Hindlimb muscle (tissue), 1 donor: ENCODE results near the gene AUNIP. TPM values are rescaled to one million over a fixed set of nuclear protein-coding genes. Genes with fewer than 3 reads are reported as not detected.
"Not testable (repeated sequence)": the region's sequence is repeated elsewhere in the genome, so short reads cannot be mapped to it uniquely, and the experiment has no call there.

ENCODE experiments used
- DNase-seq: peaks from one replicate; pipeline ENCODE4 v3.0.0-alpha.2; 2013
- polyA plus RNA-seq: library from polyadenylated mRNA; unstranded; fragments of 120-200 nt; gene quantifications from one replicate; pipeline ENCODE4 v1.2.1, GENCODE V29; 2013; ENCODE audit not compliant: insufficient read length

The AUNIP gene
- polyA plus RNA-seq, 1 donor: 0.92 TPM

DNA sequence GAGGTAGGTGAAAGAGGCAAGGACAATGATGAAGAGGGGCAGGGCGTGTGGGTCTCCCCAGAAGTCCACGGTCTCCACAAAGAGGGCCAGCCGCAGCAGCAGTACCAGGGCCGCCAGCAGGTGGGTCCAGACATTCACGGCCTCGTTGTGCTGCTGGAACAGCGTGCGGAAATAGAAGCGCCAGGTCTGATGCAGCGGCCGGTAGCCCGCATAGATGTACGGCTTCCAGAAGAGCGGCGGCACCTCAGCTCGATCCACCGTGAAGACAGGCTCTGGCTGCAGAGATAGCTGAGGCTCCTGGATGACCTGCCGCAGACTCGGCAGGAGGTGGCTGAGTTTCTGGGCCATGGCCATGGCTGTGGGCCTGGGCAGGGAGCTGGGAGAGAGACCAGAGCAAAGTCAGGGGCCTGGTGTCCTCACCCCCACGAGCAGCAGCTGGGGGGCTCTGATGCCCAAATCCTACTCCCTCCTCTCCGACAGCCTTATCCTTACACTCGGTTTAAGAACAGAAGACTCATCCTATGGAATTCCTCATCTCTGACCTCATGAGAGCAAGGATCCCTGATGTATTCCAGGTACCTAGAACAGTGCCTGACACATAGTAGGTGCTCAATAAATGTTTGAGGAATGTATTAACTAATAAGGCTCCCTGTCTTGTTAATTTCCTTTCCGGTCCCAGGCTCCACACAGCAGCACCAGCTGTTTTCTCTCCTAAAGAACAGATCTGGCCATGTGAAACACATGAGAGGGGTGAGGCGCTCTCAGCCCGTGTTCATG lies 4.4 kb upstream of the AUNIP start:
- no peak for DNase-seq

DNA sequence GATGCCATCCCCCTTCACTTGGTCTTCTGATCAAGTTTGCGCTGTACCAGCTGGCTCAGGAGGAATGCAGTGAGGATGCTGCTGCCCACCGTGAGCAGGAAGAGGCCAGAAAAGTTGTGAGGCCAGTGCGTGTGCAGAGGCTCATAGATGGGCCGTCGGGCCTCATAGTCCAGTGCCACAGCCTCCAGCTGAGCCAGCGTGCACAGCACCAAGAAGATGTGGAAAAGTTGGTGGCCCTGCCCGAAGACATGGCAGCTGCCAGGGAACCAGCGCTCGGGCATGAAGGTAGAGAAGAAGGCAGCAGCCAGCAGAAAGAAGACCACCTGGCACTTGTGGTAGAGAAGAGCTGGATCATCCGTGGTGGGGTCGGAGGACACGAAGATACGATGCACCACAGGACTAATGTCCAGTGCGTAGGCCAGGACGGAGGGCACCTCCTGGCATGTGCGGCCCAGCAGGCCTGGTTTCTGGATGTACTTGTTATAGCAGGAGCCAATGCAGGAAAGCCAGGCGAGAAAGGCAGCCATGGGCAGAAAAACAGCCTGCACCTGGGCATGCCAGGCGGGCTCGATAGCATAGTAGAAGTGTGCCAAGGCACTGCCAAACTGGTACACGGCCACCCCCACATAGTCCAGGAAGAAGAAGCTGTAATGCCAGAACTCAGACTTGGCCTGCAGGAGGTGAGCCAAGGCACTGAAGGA lies 3.7 kb upstream of the AUNIP start:
- no peak for DNase-seq

DNA sequence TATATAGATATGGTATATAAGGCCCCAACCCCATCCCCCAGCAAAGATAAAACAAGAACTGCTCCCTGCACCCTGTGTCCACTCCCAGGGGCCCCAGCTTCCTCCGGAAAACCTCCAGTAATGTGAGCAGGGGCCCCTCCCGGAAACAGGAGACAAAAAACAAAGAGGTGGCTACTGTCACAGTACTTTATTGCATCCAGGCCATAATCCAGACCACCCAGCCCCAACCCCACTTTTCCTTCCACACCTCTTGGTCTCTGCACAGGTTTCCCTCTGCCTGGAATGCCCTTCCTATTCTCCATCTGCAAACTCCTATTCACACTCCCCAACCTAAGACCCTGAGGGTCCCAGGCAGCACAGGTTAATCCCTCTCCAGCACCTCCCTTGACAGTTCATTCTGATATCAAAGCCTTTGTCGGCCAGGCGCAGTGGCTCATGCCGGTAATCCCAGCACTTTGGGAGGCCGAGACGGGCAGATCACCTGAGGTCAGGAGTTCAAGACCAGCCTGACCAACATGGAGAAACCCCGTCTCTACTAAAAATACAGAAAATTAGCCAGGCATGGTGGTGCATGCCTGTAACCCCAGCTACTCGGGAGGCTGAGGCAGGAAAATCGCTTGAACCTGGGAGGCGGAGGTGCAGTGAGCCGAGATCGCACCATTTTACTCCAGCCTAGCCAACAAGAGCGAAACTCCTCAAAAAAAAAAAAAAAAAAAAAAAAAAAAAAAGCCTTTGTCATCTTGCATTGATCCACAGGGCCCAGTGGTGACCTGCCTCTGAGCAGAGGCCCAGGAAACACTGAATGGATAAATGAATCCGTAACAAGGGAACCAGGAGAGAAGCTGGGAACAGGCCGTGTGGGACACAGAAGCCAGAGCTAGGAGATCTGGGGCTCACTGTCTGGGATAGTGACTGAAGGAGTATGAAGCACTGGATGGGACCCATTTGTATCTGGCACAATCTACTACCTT lies 2.3 kb upstream of the AUNIP start:
- no peak for DNase-seq

DNA sequence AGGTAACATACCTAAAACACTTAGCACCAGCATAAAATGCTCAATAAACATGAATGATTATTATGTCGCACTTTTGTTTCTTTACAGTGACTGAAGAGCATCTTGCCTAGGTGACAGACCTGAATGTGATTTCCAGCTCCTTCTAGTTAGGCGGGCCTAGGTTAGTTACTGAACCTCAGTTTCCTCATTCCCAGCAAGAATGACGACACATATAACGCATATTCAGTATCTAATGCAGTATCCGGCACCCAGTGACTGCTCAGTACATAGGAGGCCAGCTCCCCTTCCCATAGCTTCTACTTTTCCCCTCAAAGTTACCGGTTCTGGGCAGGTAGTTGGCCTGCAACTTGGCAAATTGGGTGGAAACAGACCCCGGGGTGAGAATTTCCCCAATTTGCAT lies 763 bp downstream of the AUNIP start:
- DNase-seq: no peak

DNA sequence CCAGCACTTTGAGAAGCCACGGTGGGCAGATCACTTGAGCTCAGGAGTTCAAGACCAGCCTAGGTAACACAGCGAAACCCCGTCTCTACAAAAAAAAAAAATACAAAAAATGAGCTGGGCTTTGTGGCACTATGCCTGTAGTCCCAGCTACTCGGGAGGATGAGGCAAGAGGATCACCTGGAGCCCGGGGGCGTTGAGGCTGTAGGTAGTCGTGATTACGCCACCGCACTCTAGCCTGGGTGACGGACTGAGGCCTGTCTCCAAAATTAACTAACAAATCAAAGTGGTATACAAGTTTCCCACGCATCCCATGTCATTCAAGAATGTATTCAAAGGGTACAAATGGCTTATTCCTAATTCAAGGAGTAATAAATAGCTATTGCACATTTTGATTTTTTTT lies 2.4 kb downstream of the AUNIP start:
- no peak for DNase-seq

DNA sequence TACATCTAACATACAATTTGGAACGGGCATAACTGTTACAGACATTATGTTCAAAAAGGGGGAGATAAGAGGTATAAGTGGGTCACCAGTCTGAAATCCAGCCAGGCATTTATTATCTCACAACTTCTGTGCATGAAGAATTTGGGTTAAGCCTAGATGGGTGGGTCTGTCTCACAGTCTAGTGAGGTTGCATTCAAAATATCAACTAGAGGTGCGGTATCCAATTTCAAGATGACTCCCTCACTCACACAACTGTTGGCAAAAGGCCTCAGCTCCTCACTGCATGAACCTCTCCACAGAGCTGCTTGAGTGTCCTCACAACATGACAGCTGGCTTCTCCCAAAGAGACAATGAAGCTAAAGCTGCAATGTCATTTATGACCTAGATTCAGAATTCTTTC lies 4.7 kb downstream of the AUNIP start:
- DNase-seq: no peak

DNA sequence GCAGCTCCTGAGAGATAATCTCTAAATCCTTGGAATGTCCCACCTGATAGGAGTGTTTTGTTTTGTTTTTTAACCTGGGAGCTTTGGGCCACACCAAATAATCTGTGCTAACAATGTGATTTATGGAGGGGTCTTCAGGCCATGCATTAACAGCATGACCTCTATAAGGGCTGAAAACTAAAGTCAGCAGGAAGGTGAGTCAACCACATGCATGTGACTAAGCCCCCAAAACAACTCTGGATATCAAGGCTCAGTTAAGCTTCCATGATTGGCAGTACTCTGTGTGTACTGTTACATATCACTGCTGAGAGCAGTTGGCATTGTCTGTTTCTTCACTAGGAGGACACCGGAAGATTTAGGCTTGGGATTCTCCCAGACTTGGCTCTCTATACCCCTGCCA lies 10.7 kb downstream of the AUNIP start:
- no peak for DNase-seq

DNA sequence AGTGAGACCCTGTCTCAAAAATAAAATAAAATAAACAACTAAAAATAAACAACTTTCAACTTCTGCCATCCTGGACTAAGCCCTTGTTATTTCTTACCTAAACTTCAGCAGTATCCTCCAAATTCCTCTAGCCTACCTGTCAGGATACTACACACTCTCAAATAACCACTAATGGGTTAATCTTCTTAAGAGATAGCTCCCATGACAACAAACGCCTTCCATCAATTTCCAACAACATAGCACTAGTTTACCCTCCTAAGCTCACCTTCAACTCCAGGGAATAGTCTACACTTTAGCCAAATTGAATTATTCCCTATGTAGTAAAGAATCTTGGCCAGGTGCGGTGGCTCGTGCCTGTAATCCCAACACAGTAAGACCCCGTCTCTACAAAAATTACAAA lies 11.3 kb downstream of the AUNIP start:
- DNase-seq: no peak

DNA sequence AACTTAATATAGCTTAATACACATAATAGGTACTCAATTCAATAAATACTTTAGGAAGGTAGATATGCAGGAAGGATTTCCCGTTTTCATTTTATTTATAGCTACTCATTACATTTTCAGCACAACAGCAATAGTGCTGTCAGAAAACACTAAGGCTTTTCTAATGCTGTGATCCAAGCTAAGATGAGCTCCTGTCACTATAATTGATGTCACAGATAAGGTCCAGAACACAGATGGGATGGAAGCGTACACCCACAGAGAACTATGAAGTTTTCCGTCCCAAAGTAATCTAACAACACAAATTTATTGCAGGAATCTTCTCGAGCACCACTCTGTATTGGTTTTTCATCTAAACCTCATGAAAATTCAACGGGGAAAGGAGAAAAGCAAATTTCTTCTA lies 13.6 kb downstream of the AUNIP start:
- DNase-seq: no peak

DNA sequence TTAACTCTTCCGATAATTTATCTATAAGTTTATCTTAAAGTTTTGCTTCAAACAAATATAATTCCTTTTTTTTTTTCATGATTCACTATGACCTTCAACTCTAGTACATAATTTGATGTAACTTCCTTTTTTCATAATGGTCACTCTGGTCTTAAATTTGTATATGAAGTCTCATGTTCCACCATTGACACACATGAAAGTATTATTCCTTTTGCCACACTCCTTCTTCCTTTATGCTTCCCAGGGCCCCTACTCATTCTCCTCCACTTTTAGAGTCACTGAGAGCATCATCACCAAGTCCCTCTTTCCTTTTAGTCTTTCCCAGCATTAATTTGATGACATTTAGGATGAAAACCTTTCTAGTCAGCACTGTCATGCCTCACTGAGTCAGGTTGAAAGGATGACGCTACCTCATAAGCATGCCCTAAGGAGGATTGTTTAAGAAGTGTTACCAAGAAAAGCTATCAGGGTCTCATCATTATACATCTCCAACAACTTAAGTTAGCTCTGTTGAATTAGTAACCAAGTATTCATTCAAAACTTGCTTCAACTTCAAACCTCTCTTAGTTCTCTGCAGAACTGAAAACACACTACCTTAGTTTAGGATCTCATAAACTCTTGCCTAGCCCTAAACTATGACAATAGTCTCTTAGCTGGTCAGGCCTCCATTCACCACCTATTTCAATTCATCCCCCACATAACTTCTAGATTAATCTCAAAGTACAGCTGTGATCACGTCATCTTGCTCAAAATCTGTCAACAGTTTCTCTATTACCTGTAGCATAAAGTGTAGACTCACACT lies 14.5 kb downstream of the AUNIP start:
- DNase-seq: no peak

DNA sequence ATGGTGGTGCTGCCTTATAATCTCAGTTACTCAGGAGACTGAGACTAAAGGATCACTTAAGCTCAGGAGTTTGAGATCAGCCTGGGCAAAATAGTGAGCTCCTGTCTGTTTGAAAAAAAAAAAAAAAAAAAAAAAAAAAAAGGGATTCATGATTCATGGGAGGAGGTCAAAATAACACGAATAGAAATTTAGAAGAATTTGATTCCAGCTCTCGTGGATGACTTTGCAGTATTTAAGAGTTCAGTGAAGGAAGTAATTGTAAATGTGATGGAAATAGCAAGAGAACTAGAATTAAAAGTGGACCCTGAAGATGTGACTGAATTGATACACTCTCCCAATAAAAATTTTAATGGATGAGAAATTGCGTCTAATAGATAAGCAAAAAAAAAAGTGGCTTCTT lies 15.8 kb downstream of the AUNIP start:
- DNase-seq: no peak

DNA sequence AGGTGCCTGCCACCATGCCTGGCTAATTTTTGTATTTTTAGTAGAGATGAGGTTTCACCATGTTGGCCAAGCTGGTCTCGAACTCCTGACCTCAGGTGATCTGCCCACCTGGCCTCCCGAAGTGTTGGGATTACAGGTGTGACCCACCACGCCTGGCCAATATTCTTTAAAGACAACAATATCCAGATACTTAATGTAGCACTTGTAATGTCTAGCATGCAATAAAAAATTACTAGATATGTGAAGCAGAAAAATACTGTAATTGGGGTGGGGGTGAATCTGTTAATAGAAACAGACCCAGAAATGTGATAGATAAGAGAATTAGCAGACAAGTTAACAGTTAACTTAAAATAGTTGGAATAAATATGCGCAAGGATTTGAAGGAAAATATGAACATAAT lies 19.4 kb downstream of the AUNIP start:
- DNase-seq: not testable (repeated sequence)

DNA sequence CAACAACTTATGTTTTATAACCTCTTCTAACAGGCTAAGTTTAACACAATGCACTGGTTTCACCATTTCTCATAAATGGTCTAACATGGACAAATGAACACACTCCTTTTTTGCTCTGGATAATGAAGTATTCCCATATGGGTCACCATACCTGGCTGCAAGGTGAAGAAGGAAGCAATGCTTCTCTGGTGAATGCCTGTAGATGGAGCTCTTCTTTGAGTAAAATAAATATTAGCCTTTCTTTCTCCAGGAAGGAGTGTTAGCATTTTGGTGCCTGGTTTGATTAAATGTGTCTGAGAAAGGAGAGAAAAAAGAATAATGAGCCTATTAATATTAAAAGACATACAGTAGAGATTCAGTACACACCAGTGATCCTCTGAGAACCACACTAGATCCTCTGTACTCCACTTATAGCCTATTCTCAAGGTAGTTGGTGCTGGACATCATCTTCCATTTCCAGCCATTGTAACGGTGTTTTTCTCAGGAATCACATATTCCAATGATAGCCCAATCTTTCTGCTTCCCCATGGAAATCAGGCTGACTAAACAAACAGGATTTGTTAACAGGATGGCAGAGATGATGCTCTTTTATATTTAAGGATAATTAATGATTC lies 21.9 kb downstream of the AUNIP start:
- DNase-seq: no peak

DNA sequence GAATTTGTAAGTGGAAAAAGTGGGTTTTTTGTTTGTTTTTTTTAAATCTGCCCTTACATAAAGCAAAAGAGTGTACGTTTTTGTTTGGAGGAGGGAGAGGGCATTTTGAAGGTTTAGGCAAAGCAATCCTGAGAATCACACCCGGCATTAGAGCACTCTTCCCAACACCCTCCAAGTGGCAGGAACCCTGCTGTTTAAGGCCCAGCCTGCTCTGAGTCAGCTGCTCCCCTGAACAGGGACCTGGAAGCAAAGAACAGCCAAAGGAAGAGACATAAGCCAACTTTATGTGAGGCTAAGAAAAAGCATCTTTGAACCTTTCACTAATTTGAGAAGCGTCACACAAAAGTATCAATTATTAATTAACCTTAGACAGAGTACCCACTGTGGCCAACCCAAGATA lies 22.6 kb downstream of the AUNIP start:
- no peak for DNase-seq

DNA sequence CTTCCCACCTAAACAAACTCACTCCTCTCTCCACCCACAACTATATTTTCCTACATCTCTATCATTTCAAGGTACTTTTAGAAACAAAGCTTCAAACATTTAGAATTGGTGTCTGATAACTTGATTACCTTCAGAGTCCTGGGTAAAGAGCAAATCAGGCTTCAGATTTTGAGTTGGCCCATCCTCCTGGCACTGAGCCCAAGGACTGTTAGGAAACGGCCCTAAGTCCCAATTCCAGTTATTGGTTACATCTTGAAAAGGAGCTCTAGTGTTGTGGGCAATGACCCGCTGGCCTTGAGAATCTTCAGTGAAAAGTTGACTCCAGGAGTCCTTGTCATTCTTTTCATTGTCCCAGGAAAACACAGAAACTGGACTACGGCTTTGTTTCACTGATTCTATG lies 24.4 kb downstream of the AUNIP start:
- no peak for DNase-seq

DNA sequence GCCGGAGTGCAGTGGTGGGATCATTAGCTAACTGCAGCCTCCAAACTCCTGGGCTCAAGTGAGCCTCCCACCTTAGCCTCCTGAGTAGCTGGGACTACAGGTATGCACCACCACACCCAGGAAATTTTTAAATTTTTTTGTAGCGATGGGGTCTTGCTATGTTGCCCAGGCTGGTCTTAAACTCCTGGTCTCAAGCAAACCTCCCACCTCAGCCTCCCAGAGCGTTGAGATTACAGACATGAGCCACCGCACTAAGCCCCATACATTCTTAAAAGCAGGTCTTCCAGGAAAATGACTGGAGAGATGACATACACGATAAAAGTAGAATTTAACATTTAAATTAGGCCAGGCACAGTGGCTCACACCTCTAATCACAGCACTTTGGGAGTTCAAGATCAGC lies 26.1 kb downstream of the AUNIP start:
- no peak for DNase-seq

DNA sequence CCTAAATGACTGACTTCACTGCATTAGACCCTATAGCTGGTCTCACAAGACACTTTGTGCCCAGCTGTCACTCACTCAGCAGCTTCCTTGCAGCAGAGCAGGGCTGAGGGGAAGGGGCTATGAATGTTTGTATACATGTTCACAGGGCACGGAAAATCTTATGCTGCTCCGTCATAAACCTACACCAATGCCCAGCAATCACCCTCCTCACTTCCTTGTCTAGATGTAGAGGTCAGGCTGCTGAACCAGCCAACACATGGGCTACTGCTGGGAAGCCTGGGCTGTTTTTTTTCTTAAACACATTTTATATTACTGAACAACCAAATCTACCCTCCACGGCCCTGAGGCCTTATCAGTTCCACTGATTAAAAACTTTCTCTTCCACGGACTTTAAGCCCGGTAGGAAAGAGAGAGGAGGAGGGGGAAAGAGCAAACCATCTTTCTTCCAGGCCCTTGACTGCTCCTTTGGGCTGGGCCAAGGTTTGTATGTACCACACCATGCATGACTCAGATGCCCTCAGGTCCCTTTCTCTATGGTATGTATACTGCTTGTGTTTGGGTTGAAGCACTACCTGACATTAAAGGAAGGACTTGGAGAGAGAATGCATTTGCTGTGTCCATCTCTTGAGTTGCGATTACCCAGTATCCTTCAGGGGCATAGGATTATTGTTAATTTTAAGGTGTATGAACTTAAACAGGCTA lies 26.8 kb downstream of the AUNIP start:
- no peak for DNase-seq

DNA sequence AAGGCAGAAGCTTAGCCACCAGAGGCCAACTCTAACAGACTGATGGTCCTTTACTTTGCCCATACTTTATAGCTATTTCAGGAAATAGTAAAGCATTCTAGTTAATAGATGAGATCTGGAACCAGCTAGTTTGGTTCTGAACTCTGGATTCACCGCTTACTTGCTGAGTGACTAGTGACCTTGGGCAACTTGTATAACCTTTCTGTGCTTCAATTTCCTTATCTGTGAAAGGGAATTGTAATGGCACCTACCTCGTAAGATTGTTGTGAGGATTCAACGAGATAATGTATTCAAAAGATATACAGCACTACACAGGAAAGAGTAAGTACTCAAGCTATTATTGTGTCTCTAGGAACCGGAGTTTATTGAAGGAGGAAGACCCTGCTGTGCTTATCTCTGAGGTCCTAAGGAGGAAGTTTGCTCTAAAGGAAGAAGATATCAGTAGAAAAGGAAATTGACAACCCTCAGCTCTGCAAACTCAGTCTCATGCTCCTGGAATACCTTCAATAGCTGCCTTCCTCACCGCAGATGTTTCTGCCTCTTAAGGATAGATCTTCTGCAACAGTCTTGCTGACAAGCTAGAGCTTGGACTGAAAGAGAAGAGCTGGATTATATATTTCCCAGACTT lies 27.6 kb downstream of the AUNIP start:
- DNase-seq: no peak

DNA sequence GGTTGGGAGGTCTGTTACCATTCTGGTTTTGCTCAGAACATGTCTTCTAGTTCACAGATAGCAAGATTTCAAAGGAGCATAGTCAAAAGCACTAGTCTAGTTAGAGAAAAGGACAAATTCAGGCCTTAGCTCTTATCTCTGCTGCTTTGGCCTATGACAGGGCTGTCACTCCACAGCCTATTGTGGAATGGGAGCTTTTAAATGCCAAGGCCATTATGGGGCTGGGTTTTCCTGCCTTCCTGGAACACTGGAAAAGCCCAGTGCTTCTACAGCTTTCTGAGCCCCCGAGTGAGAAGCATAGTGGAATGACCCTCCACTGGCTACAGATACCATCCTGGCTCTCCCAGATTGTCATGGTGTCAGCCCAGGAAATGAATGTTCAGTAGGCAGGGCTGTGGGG lies 30.2 kb downstream of the AUNIP start:
- no peak for DNase-seq

DNA sequence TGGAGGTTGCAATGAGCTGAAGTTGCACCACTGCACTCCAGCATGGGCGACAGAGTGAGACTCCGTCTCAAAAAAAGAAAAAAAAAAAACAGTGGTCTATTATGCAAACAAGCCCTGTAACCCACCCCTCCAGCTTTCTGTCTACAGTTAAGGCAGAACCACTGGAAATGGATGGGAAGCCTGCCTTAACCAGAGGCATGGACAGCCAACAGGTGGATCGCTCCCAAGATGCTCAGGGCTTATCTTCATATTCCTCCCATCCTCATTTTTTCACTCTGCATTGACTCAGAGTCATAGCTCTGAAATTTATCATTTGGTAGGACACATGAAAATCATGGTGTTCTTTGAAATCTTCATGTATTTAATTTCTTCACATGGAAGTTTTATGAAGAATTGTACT lies 30.8 kb downstream of the AUNIP start:
- DNase-seq: no peak

DNA sequence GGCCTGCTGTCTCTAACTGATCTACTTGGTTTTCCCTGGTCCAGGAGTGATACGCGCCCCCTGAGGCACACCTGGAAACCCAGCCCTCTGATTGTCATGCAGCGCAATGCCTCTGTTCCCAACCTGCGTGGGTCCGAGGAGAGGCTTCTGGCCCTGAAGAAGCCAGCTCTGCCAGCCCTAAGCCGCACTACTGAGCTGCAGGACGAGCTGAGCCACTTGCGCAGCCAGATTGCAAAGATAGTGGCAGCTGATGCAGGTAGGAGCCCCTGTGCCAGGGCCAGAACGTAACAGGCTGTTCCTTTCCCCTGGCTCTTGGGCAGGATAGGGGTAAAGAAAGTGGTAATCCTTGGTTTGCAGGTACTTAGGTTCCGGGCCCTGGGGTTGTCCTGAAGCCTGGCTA lies 32.7 kb downstream of the AUNIP start:
- DNase-seq: no peak
